Calu3 (cell line): ENCODE results near the gene GC. TPM values are rescaled to one million over a fixed set of nuclear protein-coding genes. Genes with fewer than 3 reads are reported as not detected.

Source experiments
- Bru-seq: library from RNA; stranded (reverse); fragments of 400-500 nt; gene quantifications from one replicate; lab custom pipeline; 2021; lab: Mats Ljungman, UMichigan
- BruChase-seq, 2 experiments: library from RNA; stranded (reverse); fragments of 400-500 nt; gene quantifications; one replicate each; lab custom pipeline; 2021; lab: Mats Ljungman, UMichigan
- BruUV-seq: library from RNA; stranded (reverse); fragments of 400-500 nt; replicated peaks from 2 replicates; lab custom pipeline; 2021; lab: Mats Ljungman, UMichigan
- CTCF ChIA-PET: fragments of 300-600 bp; sonication (Branson Sonifier 250); formaldehyde crosslinking; loops from one replicate; lab custom pipeline; 2022; ENCODE audit warnings: antibody characterized with exemption; lab: Charles Lee
- DNase-seq: peaks from one replicate; pipeline ENCODE4 v3.0.0; 2022
- H3K27ac Mint-ChIP-seq: one replicate; pipeline ENCODE4 v1.8.0; 2022; ENCODE audit warnings: mixed read lengths; ENCODE audit not compliant: unreplicated experiment
- H3K27me3 Mint-ChIP-seq: one replicate; pipeline ENCODE4 v1.8.0; 2022; ENCODE audit warnings: mixed read lengths; ENCODE audit not compliant: unreplicated experiment
- H3K36me3 Mint-ChIP-seq: one replicate; pipeline ENCODE4 v1.8.0; 2022; ENCODE audit warnings: mild to moderate bottlenecking, moderate library complexity, mixed read lengths; ENCODE audit not compliant: insufficient read depth, unreplicated experiment
- H3K4me1 Mint-ChIP-seq: one replicate; pipeline ENCODE4 v1.8.0; 2022; ENCODE audit warnings: mild to moderate bottlenecking, low read depth, mixed read lengths; ENCODE audit not compliant: unreplicated experiment
- H3K4me3 Mint-ChIP-seq: one replicate; pipeline ENCODE4 v1.8.0; 2022; ENCODE audit warnings: mild to moderate bottlenecking, low read depth, moderate library complexity, mixed read lengths; ENCODE audit not compliant: unreplicated experiment
- H3K9me3 Mint-ChIP-seq: one replicate; pipeline ENCODE4 v1.8.0; 2022; ENCODE audit warnings: low read depth, mixed read lengths; ENCODE audit not compliant: unreplicated experiment
- intact Hi-C: fragments of 100-400 bp; cut with micrococcal nuclease; formaldehyde crosslinking; loops from one replicate; pipeline ENCODE4 v1.10.0; 2022; ENCODE audit not compliant: unreplicated experiment
- long read RNA-seq: library from polyadenylated mRNA; stranded (forward); transcript quantifications from one replicate; pipeline ENCODE4 v2.0.0, GENCODE V29; 2022
- total RNA-seq: library from RNA; stranded (reverse); gene quantifications from 2 replicates; pipeline ENCODE4 v1.2.3, GENCODE V29; 2022
- TF ChIP-seq, protein P1 (sequence below): fragments of 200-600 bp; IDR thresholded peaks from one replicate; pipeline ENCODE4 v1.8.0; 2022; ENCODE audit warnings: antibody characterized with exemption; ENCODE audit not compliant: unreplicated experiment

Gene GC
- total RNA-seq (0.90 and 2.5 TPM in 2 replicates), Bru-seq, nascent RNA (percentile 10 among the genes with signal in this experiment), BruChase-seq, experiment 1, labeled RNA remaining after a 6-hour chase (percentile 7 among the genes with signal in this experiment), BruChase-seq, experiment 2, labeled RNA remaining after a 2-hour chase (percentile 3 among the genes with signal in this experiment)
- long read RNA-seq, partial matches to known transcripts = 0 of 1 reads
- long read RNA-seq, other reads (novel, unspliced or antisense) = 0 of 1 reads

DNA sequence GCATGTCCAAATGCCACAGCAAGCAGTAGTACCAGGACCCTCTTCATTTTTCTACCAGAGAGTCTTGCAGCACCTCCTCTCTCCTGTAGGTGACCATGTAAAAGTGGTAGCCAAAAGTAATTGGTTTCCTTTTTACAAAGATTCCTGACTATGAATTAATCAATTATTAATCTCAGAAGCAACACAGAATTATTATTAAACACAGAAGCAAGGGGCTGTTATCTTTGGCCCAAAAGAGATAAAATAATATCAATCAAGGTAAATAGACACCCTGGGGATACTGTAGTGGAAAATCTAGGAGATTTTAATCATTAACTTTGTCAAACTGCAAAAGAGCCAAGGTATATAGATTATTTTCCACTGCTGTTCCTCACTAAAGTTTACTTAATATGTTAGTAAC, at the start of gene GC:
Gene GC, minus strand, starts transcription at position 108 of the 400 bp plus-strand sequence. Its CDS starts 61 bp downstream, at position 47.
- Mint-ChIP-seq H3K27ac (no peak within 1 kb of the TSS), H3K4me3 (no peak within 1 kb of the TSS), H3K4me1 (peaks cover 8% of the 10 kb centered on the region), H3K36me3 (no peaks in the 10 kb centered on the region), H3K27me3 (no peaks in the 10 kb centered on the region), H3K9me3 (no peaks in the 10 kb centered on the region)
- intact Hi-C loops = no loop called here
- TF ChIP-seq, protein P1, sequence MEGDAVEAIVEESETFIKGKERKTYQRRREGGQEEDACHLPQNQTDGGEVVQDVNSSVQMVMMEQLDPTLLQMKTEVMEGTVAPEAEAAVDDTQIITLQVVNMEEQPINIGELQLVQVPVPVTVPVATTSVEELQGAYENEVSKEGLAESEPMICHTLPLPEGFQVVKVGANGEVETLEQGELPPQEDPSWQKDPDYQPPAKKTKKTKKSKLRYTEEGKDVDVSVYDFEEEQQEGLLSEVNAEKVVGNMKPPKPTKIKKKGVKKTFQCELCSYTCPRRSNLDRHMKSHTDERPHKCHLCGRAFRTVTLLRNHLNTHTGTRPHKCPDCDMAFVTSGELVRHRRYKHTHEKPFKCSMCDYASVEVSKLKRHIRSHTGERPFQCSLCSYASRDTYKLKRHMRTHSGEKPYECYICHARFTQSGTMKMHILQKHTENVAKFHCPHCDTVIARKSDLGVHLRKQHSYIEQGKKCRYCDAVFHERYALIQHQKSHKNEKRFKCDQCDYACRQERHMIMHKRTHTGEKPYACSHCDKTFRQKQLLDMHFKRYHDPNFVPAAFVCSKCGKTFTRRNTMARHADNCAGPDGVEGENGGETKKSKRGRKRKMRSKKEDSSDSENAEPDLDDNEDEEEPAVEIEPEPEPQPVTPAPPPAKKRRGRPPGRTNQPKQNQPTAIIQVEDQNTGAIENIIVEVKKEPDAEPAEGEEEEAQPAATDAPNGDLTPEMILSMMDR = no peak
- CTCF ChIA-PET = no interaction called here
- DNase-seq = no peak
- no TSS peak for BruUV-seq

GRCh38 chr4:71833232-71833900, 49.5 kb upstream of the GC start:
- CTCF ChIA-PET = no interaction called here
- H3K27ac Mint-ChIP-seq = no peak overlapping the region
- no peaks in the 10 kb centered on the region for H3K27me3 Mint-ChIP-seq
- intact Hi-C loops = no loop called here
- peaks cover 6% of the 10 kb centered on the region for H3K36me3 Mint-ChIP-seq
- peaks cover 11% of the 10 kb centered on the region for H3K4me1 Mint-ChIP-seq
- H3K9me3 Mint-ChIP-seq = no peaks in the 10 kb centered on the region
- DNase-seq = peak; percentile 6
- no peak overlapping the region for H3K4me3 Mint-ChIP-seq
- no TSS peak for BruUV-seq
- TF ChIP-seq, protein P1 = no peak

DNA sequence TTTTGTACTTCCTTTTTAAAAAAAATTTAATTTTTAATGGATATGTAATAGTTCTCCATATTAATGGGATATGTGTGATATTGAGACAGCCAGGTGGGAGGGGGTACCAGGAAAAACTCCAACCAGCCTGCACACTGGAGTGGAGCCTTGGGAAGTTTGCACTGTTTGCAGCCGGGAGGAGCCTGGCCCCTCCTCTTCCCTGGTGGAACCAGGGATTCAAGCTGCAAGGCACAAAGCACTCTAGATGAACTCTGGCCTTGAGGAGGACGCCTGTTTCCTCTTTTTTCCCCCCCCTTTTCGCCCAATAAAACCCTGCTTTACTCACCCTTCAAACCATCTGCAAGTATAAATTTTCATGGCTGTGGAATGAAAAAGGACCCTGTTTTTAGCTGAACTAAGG, 48.2 kb upstream of the GC start:
- peaks cover 11% of the 10 kb centered on the region for H3K4me1 Mint-ChIP-seq

GRCh38 chr4:71830497-71831190, 46.8 kb upstream of the GC start:
- TF ChIP-seq, protein P1 = no peak
- Mint-ChIP-seq H3K27ac (no peak overlapping the region), H3K4me1 (peaks cover 11% of the 10 kb centered on the region), H3K4me3 (no peak overlapping the region), H3K9me3 (no peaks in the 10 kb centered on the region), H3K27me3 (no peaks in the 10 kb centered on the region), H3K36me3 (peaks cover 6% of the 10 kb centered on the region)
- BruUV-seq = no TSS peak
- intact Hi-C loops = no loop called here
- CTCF ChIA-PET = no interaction called here
- DNase-seq = no peak

More for the DNA sequence above, 48.2 kb upstream of the GC start:
- intact Hi-C loops = no loop called here
- CTCF ChIA-PET = no interaction called here
- Mint-ChIP-seq H3K36me3 (peaks cover 6% of the 10 kb centered on the region), H3K4me3 (no peak overlapping the region), H3K9me3 (no peaks in the 10 kb centered on the region), H3K27ac (no peak overlapping the region), H3K27me3 (no peaks in the 10 kb centered on the region)
- DNase-seq = no peak
- TF ChIP-seq, protein P1 = no peak
- no TSS peak for BruUV-seq
